Measurements from ENCODE around the gene PHTF2. TPM values are rescaled to one million over a fixed set of nuclear protein-coding genes. Genes with fewer than 3 reads are reported as not detected.

The PHTF2 gene
- total RNA-seq, 1 experiment from 2014 or later = 36.9 TPM

GRCh38 chr7:77770316-77770715, 28.3 kb upstream of the PHTF2 start:
- intact Hi-C loops (cut with micrococcal nuclease; ENCODE audit: unreplicated experiment) = no loop called here
- no peaks in the 10 kb centered on the region for H3K9me3 Mint-ChIP-seq (ENCODE audit: unreplicated experiment)
- no peak overlapping the region for H3K4me3 ChIP-seq (ENCODE audit: low read depth, low read length)
- no peak for TF ChIP-seq CTCF (IDR thresholded peaks at IDR 0.05; ENCODE audit: insufficient read depth in 1 of 2, low read depth in 1 of 2, low read length in 1 of 2, severe bottlenecking in 1 of 2, unreplicated experiment in 1 of 2)
- peaks cover 13% of the 10 kb centered on the region for H3K4me1 Mint-ChIP-seq (ENCODE audit: low read depth, unreplicated experiment)
- H3K9me3 ChIP-seq = no peaks in the 10 kb centered on the region
- H3K4me3 Mint-ChIP-seq (ENCODE audit: unreplicated experiment) = no peak overlapping the region
- H3K27ac Mint-ChIP-seq (ENCODE audit: unreplicated experiment) = no peak overlapping the region
- ChIA-PET CTCF (no interaction called here), POLR2A (no interaction called here)
- H3K4me1 ChIP-seq = peaks cover 21% of the 10 kb centered on the region
- no peaks in the 10 kb centered on the region for H3K27me3 ChIP-seq (replicated peaks; ENCODE audit: control insufficient read depth, insufficient read depth, low read length)
- no TSS peak for BruUV-seq (replicated peaks)
- no peaks in the 10 kb centered on the region for H3K36me3 ChIP-seq (ENCODE audit: control insufficient read depth, insufficient read depth, low read length)
- H3K36me3 Mint-ChIP-seq (ENCODE audit: insufficient read depth, unreplicated experiment) = peaks cover 37% of the 10 kb centered on the region
- DNase-seq = no peak
- no peaks in the 10 kb centered on the region for H3K27me3 Mint-ChIP-seq (ENCODE audit: insufficient read depth, unreplicated experiment)

GRCh38 chr7:77771901-77772300, 26.7 kb upstream of the PHTF2 start:
- TF ChIP-seq CTCF (IDR thresholded peaks at IDR 0.05; ENCODE audit: insufficient read depth in 1 of 2, low read depth in 1 of 2, low read length in 1 of 2, severe bottlenecking in 1 of 2, unreplicated experiment in 1 of 2) = no peak
- DNase-seq = no peak
- H3K4me1 ChIP-seq = peaks cover 5% of the 10 kb centered on the region
- intact Hi-C loops (cut with micrococcal nuclease; ENCODE audit: unreplicated experiment) = no loop called here
- ChIA-PET CTCF (no interaction called here), POLR2A (no interaction called here)
- H3K36me3 ChIP-seq (ENCODE audit: control insufficient read depth, insufficient read depth, low read length) = no peaks in the 10 kb centered on the region
- Mint-ChIP-seq H3K36me3 (ENCODE audit: insufficient read depth, unreplicated experiment) (peaks cover 42% of the 10 kb centered on the region), H3K9me3 (ENCODE audit: unreplicated experiment) (peaks cover 10% of the 10 kb centered on the region), H3K4me1 (ENCODE audit: low read depth, unreplicated experiment) (peaks cover 1% of the 10 kb centered on the region), H3K27me3 (ENCODE audit: insufficient read depth, unreplicated experiment) (no peaks in the 10 kb centered on the region), H3K4me3 (ENCODE audit: unreplicated experiment) (no peak overlapping the region), H3K27ac (ENCODE audit: unreplicated experiment) (no peak overlapping the region)
- H3K9me3 ChIP-seq = no peaks in the 10 kb centered on the region
- no peaks in the 10 kb centered on the region for H3K27me3 ChIP-seq (replicated peaks; ENCODE audit: control insufficient read depth, insufficient read depth, low read length)
- no peak overlapping the region for H3K4me3 ChIP-seq (ENCODE audit: low read depth, low read length)
- no TSS peak for BruUV-seq (replicated peaks)

- ChIA-PET POLR2A (no interaction called here), CTCF (no interaction called here)
- H3K9me3 Mint-ChIP-seq (ENCODE audit: unreplicated experiment) = peaks cover 12% of the 10 kb centered on the region
- H3K36me3 Mint-ChIP-seq (ENCODE audit: insufficient read depth, unreplicated experiment) = peaks cover 44% of the 10 kb centered on the region
- TF ChIP-seq CTCF (IDR thresholded peaks at IDR 0.05; ENCODE audit: insufficient read depth in 1 of 2, low read depth in 1 of 2, low read length in 1 of 2, severe bottlenecking in 1 of 2, unreplicated experiment in 1 of 2) = no peak
- H3K9me3 ChIP-seq = no peaks in the 10 kb centered on the region
- BruUV-seq (replicated peaks) = no TSS peak
- peaks cover 6% of the 10 kb centered on the region for H3K4me1 Mint-ChIP-seq (ENCODE audit: low read depth, unreplicated experiment)
- H3K36me3 ChIP-seq (ENCODE audit: control insufficient read depth, insufficient read depth, low read length) = no peaks in the 10 kb centered on the region; the same call in 1 of the 2 replicates
- H3K4me3 ChIP-seq (ENCODE audit: low read depth, low read length) = no peak overlapping the region
- H3K27me3 ChIP-seq (replicated peaks; ENCODE audit: control insufficient read depth, insufficient read depth, low read length) = no peaks in the 10 kb centered on the region
- intact Hi-C loops (cut with micrococcal nuclease; ENCODE audit: unreplicated experiment) = no loop called here
- peaks cover 16% of the 10 kb centered on the region for H3K4me1 ChIP-seq
- no peaks in the 10 kb centered on the region for H3K27me3 Mint-ChIP-seq (ENCODE audit: insufficient read depth, unreplicated experiment)
- no peak overlapping the region for H3K27ac Mint-ChIP-seq (ENCODE audit: unreplicated experiment)
- no peak overlapping the region for H3K4me3 Mint-ChIP-seq (ENCODE audit: unreplicated experiment)
- no peak for DNase-seq
Observed at GRCh38 chr7:77778535-77778934, 20.0 kb upstream of the PHTF2 start.

All from Caco-2 (cell line).